Natural killer cell (primary cell): ENCODE measurements around the gene VWF. TPM values are rescaled to one million over a fixed set of nuclear protein-coding genes. Genes with fewer than 3 reads are reported as not detected.
"Not testable (repeated sequence)": the region's sequence is repeated elsewhere in the genome, so short reads cannot be mapped to it uniquely, and the experiment has no call there.

Source experiments
- ATAC-seq, 3 donors: fragments of 150-1000 bp in 2 of 3; fragments of 200-7000 bp in 1 of 3; cut with Tn5 transposase; 1 replicate in 1 of 3; 2 replicates in 2 of 3; pipeline ENCODE4 v1.10.0; 2021; ENCODE audit warnings: mild to moderate bottlenecking in 2 of 3, moderate library complexity in 2 of 3
- DNase-seq, 2 donors: peaks; one replicate each; pipeline versions ENCODE4 v3.0.0 to v3.0.0-alpha.2; 2013 to 2021; ENCODE audit warnings: mixed read lengths in 1 of 2
- H3K27ac ChIP-seq: one replicate; pipeline ENCODE4 v1.5.1; 2013; ENCODE audit warnings: mild to moderate bottlenecking, low read length
- H3K27me3 ChIP-seq: one replicate; pipeline ENCODE4 v1.6.1; 2013; ENCODE audit warnings: low read length; ENCODE audit not compliant: control insufficient read depth, insufficient read depth
- H3K36me3 ChIP-seq: one replicate; pipeline ENCODE4 v1.6.1; 2013; ENCODE audit warnings: low read length; ENCODE audit not compliant: control insufficient read depth, insufficient read depth
- H3K4me1 ChIP-seq: one replicate; pipeline ENCODE4 v1.6.1; 2013; ENCODE audit warnings: low read length; ENCODE audit not compliant: control insufficient read depth, insufficient read depth
- H3K4me3 ChIP-seq: one replicate; pipeline ENCODE4 v1.5.1; 2013; ENCODE audit warnings: low read length
- H3K9me3 ChIP-seq: one replicate; pipeline ENCODE4 v1.6.1; 2013; ENCODE audit warnings: low read length; ENCODE audit not compliant: control insufficient read depth, insufficient read depth
- H3K27ac Mint-ChIP-seq, 2 donors: one replicate each; pipeline ENCODE4 v1.8.0; 2022; ENCODE audit warnings: mild to moderate bottlenecking in 2 of 2, mixed read lengths in 2 of 2, moderate library complexity in 1 of 2
- H3K27me3 Mint-ChIP-seq, 2 donors: one replicate each; pipeline ENCODE4 v1.8.0; 2022; ENCODE audit warnings: low read depth in 2 of 2, mixed read lengths in 2 of 2
- H3K36me3 Mint-ChIP-seq: one replicate; pipeline ENCODE4 v1.8.0; 2022; ENCODE audit warnings: mixed read lengths
- H3K4me1 Mint-ChIP-seq, 2 donors: one replicate each; pipeline ENCODE4 v1.8.0; 2022; ENCODE audit warnings: mixed read lengths in 2 of 2
- H3K4me3 Mint-ChIP-seq: one replicate; pipeline ENCODE4 v1.8.0; 2022; ENCODE audit warnings: mild to moderate bottlenecking, moderate library complexity, mixed read lengths
- H3K9me3 Mint-ChIP-seq, 2 donors: one replicate each; pipeline ENCODE4 v1.8.0; 2022; ENCODE audit warnings: mixed read lengths in 2 of 2
- CTCF ChIP-seq: fragments of 200-600 bp; IDR thresholded peaks from one replicate; pipeline ENCODE4 v1.8.0; 2022; ENCODE audit warnings: antibody characterized with exemption
- WGBS: methylation state at CpG from one replicate; pipeline ENCODE4 v1.1.7; 2013; ENCODE audit warnings: missing lambda C conversion rate; ENCODE audit not compliant: insufficient coverage; 5-methylcytosine and 5-hydroxymethylcytosine counted together
- intact Hi-C: fragments of 100-400 bp; cut with micrococcal nuclease; formaldehyde crosslinking; loops from one replicate; pipeline ENCODE4 v1.14.2; 2022
- total RNA-seq, 4 donors: library from RNA; stranded (reverse); fragments of 120-200 nt in 1 of 4; gene quantifications; one replicate each; pipeline versions ENCODE4 v1.2.3 to v1.2.4, GENCODE V29; 2013 to 2022

VWF gene
- total RNA-seq, 3 donors from 2014 or later (not counting 1 experiment from before 2014, with no cell fraction given) = 0.14 to 0.95 (median 0.71) TPM

- Histone ChIP-seq H3K4me3 (no peak overlapping the region), H3K27me3 (no peaks in the 10 kb centered on the region), H3K36me3 (no peaks in the 10 kb centered on the region), H3K9me3 (no peaks in the 10 kb centered on the region), H3K4me1 (peaks cover 4% of the 10 kb centered on the region), H3K27ac (no peak overlapping the region)
- no peak for TF ChIP-seq CTCF
- no peaks in the 10 kb centered on the region for H3K36me3 Mint-ChIP-seq
- ATAC-seq = no peak
- intact Hi-C loops = no loop called here
- H3K4me3 Mint-ChIP-seq = no peak overlapping the region
- no peak overlapping the region for H3K27ac Mint-ChIP-seq
- no peaks in the 10 kb centered on the region for H3K9me3 Mint-ChIP-seq
- DNase-seq = no peak
- H3K27me3 Mint-ChIP-seq = no peaks in the 10 kb centered on the region
- 90% methylated on average over 6 of the region's 7 CpGs for WGBS
- peaks cover 11 to 17% of the 10 kb centered on the region in 2 donors for H3K4me1 Mint-ChIP-seq
Measured at GRCh38 chr12:6146509-6146908, 22.0 kb upstream of the VWF start.

- H3K4me3 ChIP-seq = no peak overlapping the region
- H3K4me1 ChIP-seq = peaks cover 12% of the 10 kb centered on the region
- no peak overlapping the region for H3K4me3 Mint-ChIP-seq
- 30% methylated on average over 7 of the region's 8 CpGs for WGBS
- intact Hi-C loops = no loop called here
- no peaks in the 10 kb centered on the region for H3K36me3 Mint-ChIP-seq
- no peak for TF ChIP-seq CTCF
- DNase-seq (no peak), ATAC-seq (no peak)
- peaks cover 20 to 27% of the 10 kb centered on the region in 2 donors for H3K4me1 Mint-ChIP-seq
- no peaks in the 10 kb centered on the region for H3K9me3 Mint-ChIP-seq
- H3K27me3 ChIP-seq = no peaks in the 10 kb centered on the region
- no peaks in the 10 kb centered on the region for H3K9me3 ChIP-seq
- no peak overlapping the region for H3K27ac Mint-ChIP-seq
- H3K36me3 ChIP-seq = no peaks in the 10 kb centered on the region
- H3K27ac ChIP-seq = no peak overlapping the region
- no peaks in the 10 kb centered on the region for H3K27me3 Mint-ChIP-seq
Measured at GRCh38 chr12:6145564-6145963, 21.1 kb upstream of the VWF start.

- no peak overlapping the region for H3K4me3 ChIP-seq
- Mint-ChIP-seq H3K4me1 (peaks cover 19 to 32% of the 10 kb centered on the region in 2 donors), H3K27me3 (no peaks in the 10 kb centered on the region), H3K4me3 (no peak overlapping the region), H3K9me3 (no peaks in the 10 kb centered on the region), H3K36me3 (no peaks in the 10 kb centered on the region), H3K27ac (no peak overlapping the region)
- 59% methylated on average over 4 of the region's 4 CpGs for WGBS
- no peak for ATAC-seq
- H3K36me3 ChIP-seq = no peaks in the 10 kb centered on the region
- H3K4me1 ChIP-seq = peaks cover 22% of the 10 kb centered on the region
- intact Hi-C loops = loop anchor here (5.0 kb wide), 1 partner anchor 66 kb away; no protein-coding TSS in a partner anchor
- no peak for DNase-seq
- H3K27me3 ChIP-seq = no peaks in the 10 kb centered on the region
- TF ChIP-seq CTCF = no peak
- no peaks in the 10 kb centered on the region for H3K9me3 ChIP-seq
- no peak overlapping the region for H3K27ac ChIP-seq
Measured at GRCh38 chr12:6143303-6143675, 18.8 kb upstream of the VWF start.

GRCh38 chr12:6142368-6143302 is 18.2 kb upstream of the VWF start:
- H3K36me3 ChIP-seq, ATAC-seq, H3K27ac Mint-ChIP-seq, H3K9me3 Mint-ChIP-seq, H3K27me3 Mint-ChIP-seq, H3K4me3 ChIP-seq, H3K4me3 Mint-ChIP-seq, H3K36me3 Mint-ChIP-seq, H3K27ac ChIP-seq, H3K9me3 ChIP-seq, H3K27me3 ChIP-seq: not testable (repeated sequence)
- peaks cover 13 to 25% of the 10 kb centered on the region in 2 donors for H3K4me1 Mint-ChIP-seq
- peaks cover 22% of the 10 kb centered on the region for H3K4me1 ChIP-seq
- 68% methylated on average over 29 of the region's 35 CpGs for WGBS
- intact Hi-C loops = loop anchor here (5.0 kb wide), 1 partner anchor 65 kb away; no protein-coding TSS in a partner anchor
- peak in 1 of 2 donors; percentile 12 for DNase-seq

- peaks cover 13 to 25% of the 10 kb centered on the region in 2 donors for H3K4me1 Mint-ChIP-seq
- H3K27ac ChIP-seq = peak overlapping the region; percentile 3
- peaks cover 22% of the 10 kb centered on the region for H3K4me1 ChIP-seq
- not testable (repeated sequence) for H3K27me3 Mint-ChIP-seq, H3K36me3 ChIP-seq, H3K9me3 ChIP-seq, H3K36me3 Mint-ChIP-seq, H3K4me3 ChIP-seq, H3K27ac Mint-ChIP-seq, H3K27me3 ChIP-seq, ATAC-seq, DNase-seq, H3K4me3 Mint-ChIP-seq, H3K9me3 Mint-ChIP-seq
- WGBS = 92% methylated on average over 16 of the region's 16 CpGs
- intact Hi-C loops = loop anchor here (5.0 kb wide), 1 partner anchor 65 kb away; no protein-coding TSS in a partner anchor
Measured at GRCh38 chr12:6141731-6142367, 17.4 kb upstream of the VWF start.
